ENCODE results near the gene MRPL51.

- TF ChIP-seq CTCF (IDR thresholded peaks at IDR 0.05): no peak
- TF ChIP-seq POLR2A (IDR thresholded peaks at IDR 0.05): no peak
These were observed 20.6 kb downstream of the MRPL51 start for GRCh38 chr12:6472491-6472890.

All from heart left ventricle (tissue), 13 donors.